ENCODE data around the gene RPH3AL. TPM values are rescaled to one million over a fixed set of nuclear protein-coding genes. Genes with fewer than 3 reads are reported as not detected.

Gene RPH3AL
- total RNA-seq, 1 donor from 2014 or later = 22.3 TPM

DNA sequence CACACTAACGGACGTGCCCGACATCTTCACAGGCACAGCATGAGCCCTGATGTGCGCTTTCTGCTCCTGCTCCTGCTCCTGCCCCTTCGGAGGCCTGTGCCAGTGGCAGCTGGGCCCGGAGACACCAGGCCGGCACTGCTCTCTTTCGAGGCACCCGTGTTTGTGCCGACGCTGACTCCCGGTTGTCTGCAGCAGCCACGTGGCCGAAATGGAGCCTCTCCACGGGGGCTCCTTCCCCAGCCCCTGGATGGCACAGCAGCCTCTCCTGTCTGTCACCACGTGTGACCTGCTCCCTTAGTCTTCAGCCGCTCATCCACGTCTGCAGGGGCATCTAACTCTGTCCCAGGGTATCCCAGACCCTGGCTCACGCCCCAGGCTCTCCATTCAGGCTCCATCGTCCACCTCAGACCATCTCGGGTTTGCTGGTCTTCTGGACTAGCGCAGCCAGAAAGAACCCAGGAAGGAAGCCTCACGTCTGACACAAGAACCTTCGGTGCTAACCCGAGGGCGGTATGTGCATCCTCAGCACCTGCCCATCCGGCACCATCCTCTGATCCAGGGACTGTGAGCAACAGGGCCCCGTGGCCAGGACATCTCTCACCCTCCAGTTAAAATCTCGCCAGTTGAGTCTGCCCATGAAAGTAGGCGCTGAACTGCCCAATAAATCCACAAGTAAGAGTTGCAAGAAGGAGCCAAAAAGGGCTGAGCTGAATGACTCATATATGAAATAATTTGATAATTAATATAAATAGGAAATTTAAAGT is 4.2 kb upstream of the RPH3AL start:
- no peak for TF ChIP-seq CTCF (IDR thresholded peaks at IDR 0.05; ENCODE audit: partially characterized antibody, unreplicated experiment)
- Mint-ChIP-seq H3K9me3 (ENCODE audit: unreplicated experiment) (peaks cover 16% of the 10 kb centered on the region), H3K27me3 (ENCODE audit: unreplicated experiment) (peaks cover 9% of the 10 kb centered on the region), H3K27ac (ENCODE audit: unreplicated experiment) (peak overlapping the region; percentile 65), H3K4me3 (ENCODE audit: unreplicated experiment) (peak overlapping the region; percentile 40), H3K4me1 (ENCODE audit: low read depth, unreplicated experiment) (peaks cover 22% of the 10 kb centered on the region), H3K36me3 (ENCODE audit: unreplicated experiment) (peaks cover 8% of the 10 kb centered on the region)
- no peak for DNase-seq

- no peak for DNase-seq
- Mint-ChIP-seq H3K4me1 (ENCODE audit: low read depth, unreplicated experiment) (peaks cover 33% of the 10 kb centered on the region), H3K4me3 (ENCODE audit: unreplicated experiment) (peak overlapping the region; percentile 25), H3K9me3 (ENCODE audit: unreplicated experiment) (peaks cover 16% of the 10 kb centered on the region), H3K27me3 (ENCODE audit: unreplicated experiment) (peaks cover 9% of the 10 kb centered on the region), H3K27ac (ENCODE audit: unreplicated experiment) (no peak overlapping the region), H3K36me3 (ENCODE audit: unreplicated experiment) (peaks cover 8% of the 10 kb centered on the region)
- no peak for TF ChIP-seq CTCF (IDR thresholded peaks at IDR 0.05; ENCODE audit: partially characterized antibody, unreplicated experiment)
Measured at GRCh38 chr17:354651-355556, 2.3 kb upstream of the RPH3AL start.

GRCh38 chr17:353838-354234 is 1.2 kb upstream of the RPH3AL start:
- TF ChIP-seq CTCF (IDR thresholded peaks at IDR 0.05; ENCODE audit: partially characterized antibody, unreplicated experiment) = no peak
- H3K27me3 Mint-ChIP-seq (ENCODE audit: unreplicated experiment) = peaks cover 7% of the 10 kb centered on the region
- H3K9me3 Mint-ChIP-seq (ENCODE audit: unreplicated experiment) = peaks cover 18% of the 10 kb centered on the region
- H3K27ac Mint-ChIP-seq (ENCODE audit: unreplicated experiment) = no peak overlapping the region
- H3K36me3 Mint-ChIP-seq (ENCODE audit: unreplicated experiment) = peaks cover 8% of the 10 kb centered on the region
- no peak overlapping the region for H3K4me3 Mint-ChIP-seq (ENCODE audit: unreplicated experiment)
- H3K4me1 Mint-ChIP-seq (ENCODE audit: low read depth, unreplicated experiment) = peaks cover 32% of the 10 kb centered on the region
- DNase-seq = no peak

DNA sequence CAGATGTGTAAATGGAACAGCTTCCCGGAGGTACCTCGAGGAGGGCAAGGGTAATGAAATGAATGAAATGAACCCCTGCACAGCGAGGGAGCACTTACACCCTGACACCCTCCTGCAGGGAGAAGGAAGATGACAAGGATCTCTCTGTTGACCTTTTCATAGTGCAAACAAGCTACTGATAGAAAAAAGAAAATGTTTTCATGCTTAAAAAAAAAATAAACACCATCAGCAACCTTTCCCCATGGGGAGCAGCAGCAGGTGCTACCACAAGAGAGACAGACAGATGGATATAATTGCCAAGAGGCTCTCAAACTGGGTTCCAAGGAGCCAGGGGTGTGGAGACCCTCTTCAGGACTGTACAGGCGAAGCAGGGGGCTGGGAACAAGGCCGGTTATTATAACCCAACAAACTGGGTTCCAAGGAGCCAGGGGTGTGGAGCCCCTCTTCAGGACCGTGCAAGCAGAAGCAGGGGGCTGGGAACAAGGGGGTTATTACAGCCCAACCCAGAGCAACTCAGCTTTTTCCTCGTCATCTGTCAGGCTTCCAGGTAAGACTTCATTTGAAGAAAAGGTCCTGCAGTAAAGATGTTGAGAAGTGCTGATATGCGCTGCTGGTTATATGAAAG is 718 bp upstream of the RPH3AL start:
- Mint-ChIP-seq H3K4me3 (ENCODE audit: unreplicated experiment) (peak overlapping the region; percentile 69), H3K27ac (ENCODE audit: unreplicated experiment) (peak overlapping the region; percentile 72)
- TF ChIP-seq CTCF (IDR thresholded peaks at IDR 0.05; ENCODE audit: partially characterized antibody, unreplicated experiment) = no peak

More for the DNA sequence above, 718 bp upstream of the RPH3AL start:
- peaks cover 8% of the 10 kb centered on the region for H3K36me3 Mint-ChIP-seq (ENCODE audit: unreplicated experiment)
- no peak for DNase-seq
- peaks cover 37% of the 10 kb centered on the region for H3K4me1 Mint-ChIP-seq (ENCODE audit: low read depth, unreplicated experiment)
- peaks cover 6% of the 10 kb centered on the region for H3K27me3 Mint-ChIP-seq (ENCODE audit: unreplicated experiment)
- H3K9me3 Mint-ChIP-seq (ENCODE audit: unreplicated experiment) = peaks cover 18% of the 10 kb centered on the region
